ENCODE data around the gene PALLD. TPM values are rescaled to one million over a fixed set of nuclear protein-coding genes. Genes with fewer than 3 reads are reported as not detected.

Gene PALLD
- total RNA-seq, 2 donors from 2014 or later, result 2.8 to 30.1 TPM

DNA sequence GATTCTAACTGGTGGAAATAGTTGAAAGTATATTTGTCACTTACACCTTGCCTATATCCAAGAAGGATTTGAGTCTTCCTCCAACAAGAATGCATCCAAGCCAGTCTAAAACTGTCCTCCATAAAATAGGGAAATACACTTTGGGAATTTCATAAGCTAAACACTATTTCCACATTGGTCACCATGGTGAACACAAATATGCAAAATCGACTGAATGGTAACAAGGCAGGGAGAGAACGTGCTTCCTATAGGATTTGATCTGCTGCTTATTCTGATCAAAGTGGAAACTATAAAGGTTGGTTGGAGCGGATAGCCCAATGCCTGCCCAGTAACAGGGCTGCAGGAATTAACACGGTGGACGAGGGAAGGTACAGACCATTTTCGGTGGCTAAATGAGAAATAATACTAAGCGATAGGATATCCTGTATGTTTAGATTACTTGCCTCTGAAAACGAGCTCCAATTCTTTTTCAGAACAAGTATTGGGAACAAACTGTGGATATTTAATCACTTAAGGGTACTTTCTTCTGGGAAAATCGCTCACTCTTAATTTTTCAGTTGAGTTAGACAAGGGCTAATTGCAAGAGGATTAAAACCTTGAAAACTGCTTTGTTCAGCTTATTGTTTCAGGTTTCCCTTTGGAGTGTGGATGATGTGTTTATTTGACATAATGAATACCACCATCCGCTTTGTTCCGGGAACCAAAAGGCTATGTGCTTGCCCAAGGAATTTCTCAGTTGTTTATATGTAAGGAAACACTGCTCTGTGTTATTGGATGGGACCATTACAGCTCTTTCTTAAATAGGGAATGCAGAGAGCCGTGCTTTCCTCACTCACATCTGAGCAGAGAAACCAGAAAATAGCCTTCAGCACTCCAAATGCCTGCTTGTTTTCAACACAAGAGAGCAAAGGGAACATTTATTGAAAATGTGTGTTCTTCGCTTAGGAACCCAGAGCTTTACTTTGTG is 318.8 kb downstream of the PALLD start:
- no peak for ATAC-seq
- Mint-ChIP-seq H3K9me3 (no peaks in the 10 kb centered on the region), H3K36me3 (no peaks in the 10 kb centered on the region), H3K27ac (no peak overlapping the region)
- no peak for DNase-seq (ENCODE audit: low spot score in 2 of 2)

DNA sequence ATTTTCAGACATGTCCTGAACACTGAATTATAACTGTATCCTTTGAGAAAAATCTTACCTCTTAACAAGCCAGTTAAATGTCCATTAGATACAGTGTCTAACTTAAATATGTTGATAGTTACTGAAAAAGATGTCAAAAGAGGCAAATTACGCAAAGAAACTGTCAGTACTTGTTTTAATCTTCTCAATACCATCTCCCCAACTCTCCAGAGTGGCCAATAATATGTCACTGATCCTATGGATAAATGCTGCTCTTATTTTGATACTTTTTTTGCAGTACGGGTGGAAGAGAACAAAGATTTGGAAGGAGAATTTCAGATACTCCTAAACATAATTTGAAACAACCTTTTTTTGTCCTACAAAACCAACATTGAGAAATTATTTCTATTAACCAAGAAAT is 320.5 kb downstream of the PALLD start:
- H3K36me3 Mint-ChIP-seq, result no peaks in the 10 kb centered on the region
- H3K9me3 Mint-ChIP-seq, result no peaks in the 10 kb centered on the region
- H3K27ac Mint-ChIP-seq, result no peak overlapping the region
- no peak for ATAC-seq
- DNase-seq (ENCODE audit: low spot score in 2 of 2), result no peak

DNA sequence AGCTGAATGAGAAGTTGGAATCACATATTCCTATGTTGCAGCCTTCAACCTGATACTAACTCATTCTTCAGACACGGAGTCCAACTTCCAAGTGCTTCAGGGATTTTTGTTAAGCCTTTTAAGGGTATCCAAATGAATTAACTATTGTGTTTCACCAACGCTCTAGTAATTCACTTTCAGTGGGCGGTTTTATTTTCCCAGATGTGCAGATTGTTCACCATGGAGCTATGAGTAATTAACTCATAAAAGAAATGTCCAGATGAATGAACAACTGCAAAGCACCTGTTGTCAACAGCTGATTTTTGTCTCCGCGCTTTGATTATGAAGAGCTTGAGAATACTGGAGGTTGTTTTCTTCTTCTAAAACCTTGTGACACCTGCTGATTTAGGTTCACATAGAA is 325.6 kb downstream of the PALLD start:
- no peak for DNase-seq (ENCODE audit: low spot score in 2 of 2)
- H3K36me3 Mint-ChIP-seq, result no peaks in the 10 kb centered on the region
- no peak for ATAC-seq
- no peaks in the 10 kb centered on the region for H3K9me3 Mint-ChIP-seq
- H3K27ac Mint-ChIP-seq, result no peak overlapping the region

DNA sequence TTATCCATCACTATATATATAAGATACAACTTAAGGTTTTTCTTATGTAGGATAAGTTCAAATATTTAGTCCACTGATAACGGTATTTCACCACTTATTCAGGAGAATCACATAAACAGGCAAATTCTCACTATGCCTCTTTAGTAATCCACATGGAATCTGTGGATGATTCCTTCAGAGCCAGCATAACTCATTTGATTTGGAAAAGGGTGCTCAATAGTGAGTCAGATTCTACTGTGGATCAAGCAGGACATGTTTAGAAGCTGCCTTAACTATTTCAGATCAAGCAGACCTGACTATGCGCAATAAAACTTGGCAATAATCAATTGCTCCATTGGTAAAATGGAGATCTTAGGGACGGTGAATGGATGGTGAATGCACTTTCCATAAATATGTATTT is 329.1 kb downstream of the PALLD start:
- no peak for DNase-seq (ENCODE audit: low spot score in 2 of 2)
- Mint-ChIP-seq H3K9me3 (no peaks in the 10 kb centered on the region), H3K27ac (no peak overlapping the region), H3K36me3 (no peaks in the 10 kb centered on the region)
- ATAC-seq, result no peak

DNA sequence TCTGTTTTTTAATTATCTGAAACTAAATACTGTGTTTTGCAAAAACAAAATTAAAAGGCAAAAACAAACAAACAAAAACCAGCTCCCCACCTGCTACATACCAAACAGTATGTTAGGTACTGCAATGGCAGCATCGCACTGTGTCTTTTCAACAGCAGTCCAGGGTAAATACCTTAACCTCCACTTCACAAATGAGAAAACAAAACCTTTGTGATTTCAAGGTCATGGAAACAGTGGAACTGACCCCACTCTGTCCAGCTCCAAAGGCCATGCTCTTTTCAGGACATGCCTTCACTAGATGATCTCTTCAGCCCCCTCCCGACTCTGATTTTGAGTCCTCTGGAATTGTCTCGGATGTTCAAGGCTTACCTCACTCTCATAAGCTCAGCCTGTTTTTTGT is 329.8 kb downstream of the PALLD start:
- DNase-seq (ENCODE audit: low spot score in 2 of 2) (no peak), ATAC-seq (no peak)
- no peaks in the 10 kb centered on the region for H3K36me3 Mint-ChIP-seq
- H3K9me3 Mint-ChIP-seq, result no peaks in the 10 kb centered on the region
- no peak overlapping the region for H3K27ac Mint-ChIP-seq

DNA sequence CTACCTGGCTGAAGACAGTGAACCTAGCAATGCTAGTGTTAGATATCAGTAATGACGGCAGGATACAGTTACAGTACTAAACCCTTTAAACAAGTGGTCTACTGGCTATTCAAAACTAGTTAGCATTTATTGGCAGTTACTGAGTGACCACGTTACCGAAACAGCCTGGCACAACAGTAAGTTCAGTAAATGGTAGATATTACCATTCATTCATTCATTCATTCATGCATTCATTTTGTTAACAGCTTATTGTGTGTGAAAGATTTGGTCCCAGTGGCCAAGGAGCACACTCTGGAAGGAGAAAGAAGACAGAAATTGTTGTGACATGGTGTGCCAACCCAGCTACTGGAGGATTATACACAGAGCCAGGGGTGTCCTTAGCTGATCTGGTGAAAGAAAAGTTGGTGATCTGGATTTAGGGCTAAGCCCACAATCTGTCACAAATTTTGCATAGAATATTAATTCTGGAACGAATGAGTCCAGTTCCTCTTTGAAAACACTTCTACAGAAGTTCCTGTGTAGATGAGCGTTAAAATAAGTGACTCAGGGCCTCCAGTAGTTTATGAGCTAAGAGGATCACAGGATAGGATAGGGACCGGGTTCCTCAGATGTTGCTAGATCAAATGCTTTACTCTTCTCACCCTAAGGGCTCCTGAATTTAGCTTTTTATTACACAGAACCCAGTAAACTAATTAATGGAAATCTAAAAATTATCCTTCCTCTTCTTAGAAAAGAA is 334.1 kb downstream of the PALLD start:
- H3K36me3 Mint-ChIP-seq, result peaks cover 0 to 4% of the 10 kb centered on the region in 2 donors
- ATAC-seq, result peak in 1 of 2 donors; percentile 29
- no peak for DNase-seq (ENCODE audit: low spot score in 2 of 2)
- H3K9me3 Mint-ChIP-seq, result no peaks in the 10 kb centered on the region
- no peak overlapping the region for H3K27ac Mint-ChIP-seq

DNA sequence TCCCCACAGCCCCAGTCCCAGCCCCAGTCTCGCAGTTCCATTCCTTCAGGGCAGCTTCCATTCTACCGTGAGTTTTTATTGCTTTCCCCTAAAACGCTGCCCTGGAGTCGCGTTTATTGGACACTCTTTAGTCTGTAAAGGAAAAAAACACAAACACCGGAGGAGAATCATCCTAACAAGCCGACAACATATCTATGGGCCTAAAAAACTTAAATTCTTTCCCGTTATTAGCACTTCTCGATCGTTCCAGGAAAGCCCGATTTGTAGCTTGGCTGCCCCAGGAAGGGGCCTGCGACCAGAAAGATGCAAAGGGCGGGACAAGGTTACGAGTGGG is 334.7 kb downstream of the PALLD start:
- peak overlapping the region in 1 of 2 donors; percentile 22 for H3K27ac Mint-ChIP-seq
- DNase-seq (ENCODE audit: low spot score in 2 of 2) (no peak), ATAC-seq (peak in 1 of 2 donors; percentile 23)
- no peaks in the 10 kb centered on the region for H3K9me3 Mint-ChIP-seq
- peaks cover 0 to 4% of the 10 kb centered on the region in 2 donors for H3K36me3 Mint-ChIP-seq

DNA sequence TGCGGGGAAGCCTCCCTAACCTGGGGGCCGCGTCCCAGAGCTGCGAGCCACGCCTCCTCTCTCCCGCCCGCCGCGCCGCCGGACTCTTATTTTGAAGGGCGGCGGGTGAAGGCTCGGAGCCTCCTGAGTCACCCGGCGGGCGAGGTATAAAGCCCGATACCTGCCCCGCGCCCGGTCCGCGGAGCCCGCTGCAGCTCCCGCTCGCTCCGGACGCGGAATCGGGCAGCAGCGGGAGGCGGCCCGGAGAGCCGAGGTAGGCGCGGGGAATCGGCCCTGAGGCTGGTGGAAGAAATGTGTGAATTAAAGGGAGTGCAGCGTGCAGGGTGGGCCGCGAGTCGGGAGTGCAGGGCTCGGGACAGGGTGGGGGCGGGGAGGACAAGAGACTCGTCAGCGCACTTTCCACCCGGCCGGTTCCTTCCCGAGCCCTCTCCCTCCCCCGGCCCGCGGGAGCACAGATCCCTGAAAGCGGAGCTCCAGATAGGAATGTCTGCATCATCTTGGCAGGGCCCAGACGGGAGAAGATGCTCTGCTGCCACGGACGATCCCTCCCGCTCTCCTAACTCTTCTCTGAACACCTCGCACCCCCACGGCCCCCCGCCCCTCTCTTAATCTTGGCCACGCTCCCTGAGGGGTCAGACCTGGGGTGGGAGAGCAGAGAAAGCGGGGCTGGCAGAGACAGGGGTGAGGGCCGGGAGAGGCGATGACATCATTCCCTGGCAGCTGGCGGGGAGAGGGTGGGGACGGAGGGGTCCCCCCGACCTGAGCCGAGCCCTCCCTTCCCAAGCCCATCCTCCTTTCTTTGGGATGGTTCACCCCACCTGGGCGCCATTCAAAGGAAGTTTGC is 335.3 kb downstream of the PALLD start:
- Mint-ChIP-seq H3K9me3 (no peaks in the 10 kb centered on the region), H3K27ac (peak overlapping the region in 1 of 2 donors; percentile 22), H3K36me3 (peaks cover 0 to 4% of the 10 kb centered on the region in 2 donors)
- ATAC-seq (peak; percentile 90 to 91), DNase-seq (ENCODE audit: low spot score in 2 of 2) (peak in 1 of 2 donors; percentile 72)

DNA sequence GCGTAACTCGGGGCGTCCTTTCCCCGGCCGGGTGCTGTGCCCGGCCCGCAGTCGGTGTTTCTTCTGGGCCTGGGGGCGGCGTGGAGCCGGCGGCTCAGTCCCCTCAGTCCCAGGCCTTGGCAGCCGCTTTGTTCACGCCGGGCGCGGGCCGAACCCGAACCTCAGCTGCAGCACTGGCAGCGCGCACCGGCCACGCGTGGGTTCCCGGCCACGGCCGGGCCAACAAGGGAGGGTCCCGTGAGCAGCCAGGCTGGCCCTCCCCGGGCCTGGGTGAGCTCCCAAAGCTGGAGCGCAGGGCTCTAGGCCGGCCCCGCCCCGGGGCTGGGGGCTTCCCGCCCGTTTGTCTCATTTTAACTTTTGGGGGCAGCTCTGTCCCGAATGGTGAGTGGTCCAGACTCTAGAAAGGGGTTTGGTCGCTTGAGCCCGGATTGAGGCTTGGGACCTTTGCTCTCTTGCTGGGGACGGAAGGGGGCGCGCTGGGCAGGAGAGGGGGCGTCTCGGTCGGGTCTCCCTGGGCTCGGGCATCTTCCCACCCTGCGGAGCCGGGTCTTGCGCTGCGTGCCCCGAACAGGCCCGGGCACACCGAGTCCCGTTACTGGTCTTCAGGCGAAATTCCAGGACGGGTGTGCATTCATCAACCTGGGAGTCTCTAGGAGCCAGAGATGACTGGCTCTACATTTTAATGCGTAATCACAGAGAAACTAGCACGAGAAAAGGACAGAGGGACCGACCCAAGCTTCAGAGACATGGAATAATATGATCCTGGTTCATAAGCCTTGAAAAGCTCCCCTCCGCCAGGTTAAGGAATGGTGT is 336.1 kb downstream of the PALLD start:
- Mint-ChIP-seq H3K9me3 (no peaks in the 10 kb centered on the region), H3K27ac (no peak overlapping the region), H3K36me3 (peaks cover 4 to 6% of the 10 kb centered on the region in 2 donors)
- DNase-seq (ENCODE audit: low spot score in 2 of 2) (no peak), ATAC-seq (peak in 1 of 2 donors; percentile 4)

DNA sequence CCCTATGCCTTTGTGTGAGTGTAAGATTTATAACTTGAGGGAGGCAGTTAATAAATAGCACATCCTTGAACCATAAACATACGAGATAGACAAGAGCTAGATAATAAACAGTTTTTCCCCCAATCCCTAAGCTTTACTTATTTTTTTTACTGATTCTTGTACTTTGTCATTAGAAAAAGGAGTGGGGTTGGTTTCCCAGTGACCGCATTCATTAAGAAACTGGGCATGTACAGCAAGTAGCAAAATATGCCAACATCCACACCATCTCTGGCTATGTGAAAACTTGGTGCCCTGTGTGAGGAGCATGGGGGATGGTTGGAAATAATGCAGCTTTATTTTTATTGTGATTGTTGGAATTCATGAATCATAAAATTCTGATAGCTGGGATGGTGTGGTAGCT is 337.0 kb downstream of the PALLD start:
- no peak overlapping the region for H3K27ac Mint-ChIP-seq
- no peak for ATAC-seq
- no peak for DNase-seq (ENCODE audit: low spot score in 2 of 2)
- no peaks in the 10 kb centered on the region for H3K9me3 Mint-ChIP-seq
- peaks cover 4 to 9% of the 10 kb centered on the region in 2 donors for H3K36me3 Mint-ChIP-seq

DNA sequence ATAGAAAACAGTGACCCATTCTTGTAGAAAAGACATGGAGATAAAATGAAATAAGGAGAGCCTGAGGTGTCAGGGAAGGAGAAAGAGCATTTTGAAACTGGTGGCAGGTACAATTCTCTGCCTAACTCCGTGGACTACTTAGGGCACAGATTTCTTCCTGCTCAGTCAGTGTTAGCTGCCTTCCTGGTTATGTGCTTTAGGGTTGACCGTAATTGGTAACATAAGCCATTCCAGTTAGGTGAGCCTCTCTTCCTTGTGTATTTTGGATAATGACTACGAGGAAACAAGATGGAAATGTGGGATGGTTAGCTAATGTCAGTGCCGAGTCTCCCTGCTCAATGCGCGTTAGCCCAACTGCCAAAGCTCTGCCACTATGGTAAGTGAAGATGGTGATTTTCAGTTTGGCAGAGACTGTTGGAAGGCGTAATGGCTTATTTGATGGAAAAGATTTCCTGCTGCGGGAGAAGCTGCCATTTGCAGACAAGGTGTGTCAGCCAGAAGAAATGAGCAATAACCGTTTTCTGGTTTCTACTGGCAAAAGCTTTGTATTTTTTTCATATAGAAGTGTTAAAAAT is 339.1 kb downstream of the PALLD start:
- Mint-ChIP-seq H3K36me3 (peaks cover 4 to 9% of the 10 kb centered on the region in 2 donors), H3K27ac (no peak overlapping the region), H3K9me3 (no peaks in the 10 kb centered on the region)
- no peak for ATAC-seq
- no peak for DNase-seq (ENCODE audit: low spot score in 2 of 2)

DNA sequence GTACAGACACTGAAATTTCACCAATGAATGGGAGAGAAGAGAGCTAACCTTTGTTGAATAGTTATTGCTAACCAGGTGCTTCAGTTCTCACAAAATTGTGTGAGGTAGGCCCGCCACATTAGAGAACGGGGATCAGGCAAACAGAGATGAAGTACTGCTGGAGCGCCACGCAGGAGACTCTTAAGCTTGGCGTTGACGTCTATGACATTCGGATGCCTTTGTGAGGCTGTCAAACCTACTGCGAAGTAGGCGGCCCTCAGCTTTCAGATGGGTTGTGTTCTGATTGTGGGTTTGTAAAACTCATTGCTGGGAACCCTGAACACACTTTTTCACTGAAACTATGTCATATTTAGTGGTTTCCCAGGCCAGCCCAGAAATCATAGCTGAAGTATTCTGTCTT is 339.6 kb downstream of the PALLD start:
- no peak overlapping the region for H3K27ac Mint-ChIP-seq
- ATAC-seq (peak; percentile 11 to 39), DNase-seq (ENCODE audit: low spot score in 2 of 2) (no peak)
- no peaks in the 10 kb centered on the region for H3K9me3 Mint-ChIP-seq
- H3K36me3 Mint-ChIP-seq, result peaks cover 4 to 9% of the 10 kb centered on the region in 2 donors

DNA sequence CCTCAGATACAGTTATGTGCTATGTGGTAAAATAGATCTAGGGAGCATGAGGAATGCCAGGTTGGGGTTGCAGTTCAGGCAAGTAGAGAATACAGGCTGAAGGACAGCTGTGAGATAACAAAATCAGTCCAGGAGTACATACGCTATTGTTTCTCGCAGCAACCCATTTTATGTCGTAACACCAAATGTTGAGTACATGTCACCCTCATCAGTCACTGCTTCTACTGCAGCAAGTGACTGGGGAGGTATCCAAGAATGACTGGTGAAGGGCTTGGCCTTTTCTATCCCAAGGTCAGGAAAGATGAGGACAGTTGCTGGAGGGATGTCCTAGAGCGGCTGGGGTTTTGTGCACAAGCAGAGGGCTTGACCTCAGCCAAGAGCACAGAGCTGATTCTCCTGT is 341.1 kb downstream of the PALLD start:
- no peak for ATAC-seq
- Mint-ChIP-seq H3K9me3 (no peaks in the 10 kb centered on the region), H3K36me3 (peaks cover 4 to 9% of the 10 kb centered on the region in 2 donors)

DNA sequence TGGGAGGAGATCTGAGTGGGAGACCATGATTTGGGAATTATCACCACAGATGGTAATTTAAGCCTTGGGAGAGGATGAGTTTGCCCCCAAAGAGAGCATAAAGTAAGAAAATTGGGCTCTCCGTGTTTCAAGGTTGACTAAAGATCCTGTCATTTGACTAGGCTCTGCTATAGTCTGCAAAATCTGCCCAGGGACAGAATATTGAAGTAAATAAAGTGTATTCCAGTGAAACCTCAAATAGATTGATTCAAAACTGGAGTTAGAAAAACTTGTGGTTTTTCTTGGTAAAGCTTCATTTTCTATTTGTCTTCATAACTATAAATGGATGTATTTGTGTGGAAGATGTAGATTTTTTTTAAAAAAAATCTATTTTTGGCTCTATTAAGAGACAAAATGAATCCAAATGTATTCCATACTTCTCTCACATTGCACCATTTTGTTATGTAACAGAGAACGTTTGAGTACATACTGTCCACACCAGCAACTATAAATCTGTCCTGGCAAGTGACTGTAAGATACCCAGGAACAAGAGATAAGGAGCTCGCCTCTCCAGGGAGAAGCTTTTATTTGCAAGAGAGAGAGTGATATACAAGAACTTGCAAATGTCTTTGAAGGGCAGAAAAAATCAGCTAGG is 343.0 kb downstream of the PALLD start:
- Mint-ChIP-seq H3K36me3 (peaks cover 0 to 9% of the 10 kb centered on the region in 2 donors), H3K27ac (peak overlapping the region in 1 of 2 donors; percentile 77), H3K9me3 (no peaks in the 10 kb centered on the region)
- no peak for DNase-seq (ENCODE audit: low spot score in 2 of 2)
- ATAC-seq, result peak in 1 of 2 donors; percentile 48

More for the DNA sequence above, 341.1 kb downstream of the PALLD start:
- H3K27ac Mint-ChIP-seq, result peak overlapping the region in 1 of 2 donors; percentile 78
- no peak for DNase-seq (ENCODE audit: low spot score in 2 of 2)

DNA sequence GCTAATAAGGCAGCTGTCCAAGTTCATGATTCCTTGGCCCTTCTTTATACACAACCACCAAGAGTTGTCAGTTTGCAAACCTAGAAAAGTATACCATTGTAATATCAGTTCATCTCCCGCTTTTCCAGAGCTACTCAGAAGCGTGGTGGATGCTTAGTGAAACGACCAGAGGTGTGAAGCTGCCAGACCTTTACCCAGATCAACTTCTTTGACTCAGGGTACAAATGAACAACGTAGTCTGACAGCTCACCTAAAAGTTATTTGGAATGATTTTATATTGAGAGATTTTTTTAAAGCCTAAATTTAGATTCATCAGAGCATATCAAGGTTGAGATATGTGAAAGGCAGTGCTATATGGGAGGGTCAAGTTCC is 343.5 kb downstream of the PALLD start:
- Mint-ChIP-seq H3K9me3 (no peaks in the 10 kb centered on the region), H3K27ac (no peak overlapping the region), H3K36me3 (peaks cover 0 to 9% of the 10 kb centered on the region in 2 donors)
- no peak for ATAC-seq
- no peak for DNase-seq (ENCODE audit: low spot score in 2 of 2)
